ENCODE data around the gene PLEKHA8.

PLEKHA8 gene

DNA sequence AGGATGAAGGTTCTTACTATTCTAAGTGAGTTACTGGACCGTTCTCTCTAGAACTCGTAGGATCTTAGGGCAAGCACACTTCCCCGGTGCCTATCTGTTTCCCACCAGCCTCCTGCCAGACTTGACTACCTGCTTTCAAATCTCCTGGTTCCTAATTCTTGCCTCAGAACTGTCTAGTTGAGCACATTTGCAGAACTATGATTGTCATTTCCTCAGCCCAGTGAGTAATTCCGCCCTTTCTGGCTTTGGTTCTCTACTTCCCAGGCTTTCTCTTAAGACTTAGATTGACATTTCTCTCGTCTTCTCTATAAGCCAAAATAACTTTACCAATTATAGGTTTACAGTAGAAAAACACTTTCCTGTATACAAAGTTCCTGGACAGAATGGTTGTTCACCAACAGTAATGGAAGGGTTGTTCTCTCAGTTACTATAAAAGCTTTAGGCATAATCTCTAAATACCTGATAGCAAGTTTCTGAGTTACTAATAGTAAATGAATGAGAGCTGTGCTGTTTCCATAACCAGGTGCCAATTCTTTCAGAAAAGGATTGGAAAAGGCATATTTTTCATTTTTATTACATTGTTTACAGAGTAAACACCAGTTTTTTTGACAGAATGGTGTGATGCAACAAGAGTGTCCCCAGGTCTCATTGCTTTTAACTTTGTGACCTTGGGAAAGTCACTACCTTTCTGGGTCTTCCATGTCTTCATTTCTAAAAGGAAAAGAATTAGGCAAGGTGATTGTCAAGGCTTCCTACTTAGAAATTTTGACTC is 41.1 kb downstream of the PLEKHA8 start:
- H3K27me3 ChIP-seq (ENCODE audit: insufficient read depth, low read length), result no peaks in the 10 kb centered on the region
- H3K36me3 ChIP-seq (ENCODE audit: control insufficient read depth in 1 of 2, insufficient read depth in 2 of 2, low read length in 2 of 2), result peaks cover 5 to 15% of the 10 kb centered on the region in 2 experiments
- H2BK5ac ChIP-seq (ENCODE audit: low read depth, low read length, poor library complexity), result no peak overlapping the region
- H3K18ac ChIP-seq (ENCODE audit: low read length), result no peak overlapping the region
- H3K9ac ChIP-seq (ENCODE audit: low read length), result no peak overlapping the region
- H3K14ac ChIP-seq (ENCODE audit: low read length), result no peak overlapping the region
- no peak overlapping the region for H3K4me3 ChIP-seq (ENCODE audit: low read depth, low read length)
- DNase-seq, result peak; percentile 43 to 79
- no peaks in the 10 kb centered on the region for H3K79me1 ChIP-seq (ENCODE audit: low read length)
- H3K9me3 ChIP-seq (ENCODE audit: insufficient read depth, low read depth, low read length), result no peaks in the 10 kb centered on the region
- no peak overlapping the region for H4K12ac ChIP-seq (ENCODE audit: low read depth, low read length)
- no peak overlapping the region for H3K23ac ChIP-seq (ENCODE audit: low read length)
- no peak overlapping the region for H4K91ac ChIP-seq (ENCODE audit: low read depth, low read length)
- no peak overlapping the region for H2BK120ac ChIP-seq (ENCODE audit: insufficient read depth, low read length, poor library complexity)
- H3K4ac ChIP-seq (ENCODE audit: low read depth, low read length), result no peak overlapping the region
- H4K8ac ChIP-seq (ENCODE audit: low read depth, low read length), result no peak overlapping the region
- peaks cover 4 to 5% of the 10 kb centered on the region in 2 experiments for H3K4me1 ChIP-seq (ENCODE audit: control insufficient read depth in 1 of 2, insufficient read depth in 2 of 2, low read length in 2 of 2)
- no CpG with 5 or more reads among the region's 5 CpGs for WGBS (ENCODE audit: extremely low coverage, insufficient coverage, insufficient read length)
- no peak overlapping the region for H2BK12ac ChIP-seq (ENCODE audit: low read length)
- H3K27ac ChIP-seq (ENCODE audit: low read depth, low read length), result no peak overlapping the region
- no peak overlapping the region for H2AFZ ChIP-seq (ENCODE audit: insufficient read depth, low read length, poor library complexity)
- H2AK5ac ChIP-seq (ENCODE audit: low read length), result no peak overlapping the region
- H3K4me2 ChIP-seq (ENCODE audit: low read length), result no peak overlapping the region
- no peaks in the 10 kb centered on the region for H3K79me2 ChIP-seq (ENCODE audit: control insufficient read depth, insufficient read depth, low read length, poor library complexity)

- no peak for DNase-seq
- Histone ChIP-seq H3K4ac (ENCODE audit: low read depth, low read length) (no peak overlapping the region), H3K18ac (ENCODE audit: low read length) (no peak overlapping the region), H2BK5ac (ENCODE audit: low read depth, low read length, poor library complexity) (no peak overlapping the region), H4K8ac (ENCODE audit: low read depth, low read length) (no peak overlapping the region), H2BK120ac (ENCODE audit: insufficient read depth, low read length, poor library complexity) (no peak overlapping the region), H4K12ac (ENCODE audit: low read depth, low read length) (no peak overlapping the region), H3K27ac (ENCODE audit: low read depth, low read length) (no peak overlapping the region), H2AK5ac (ENCODE audit: low read length) (no peak overlapping the region), H3K79me1 (ENCODE audit: low read length) (no peaks in the 10 kb centered on the region), H3K4me3 (ENCODE audit: low read depth, low read length) (no peak overlapping the region), H4K91ac (ENCODE audit: low read depth, low read length) (no peak overlapping the region), H3K4me2 (ENCODE audit: low read length) (no peak overlapping the region), H3K14ac (ENCODE audit: low read length) (no peak overlapping the region), H3K23ac (ENCODE audit: low read length) (no peak overlapping the region), H2AFZ (ENCODE audit: insufficient read depth, low read length, poor library complexity) (no peak overlapping the region), H3K9me3 (ENCODE audit: insufficient read depth, low read depth, low read length) (no peaks in the 10 kb centered on the region), H3K79me2 (ENCODE audit: control insufficient read depth, insufficient read depth, low read length, poor library complexity) (no peaks in the 10 kb centered on the region), H3K36me3 (ENCODE audit: control insufficient read depth in 1 of 2, insufficient read depth in 2 of 2, low read length in 2 of 2) (peaks cover 4 to 11% of the 10 kb centered on the region in 2 experiments), H3K9ac (ENCODE audit: low read length) (no peak overlapping the region), H3K4me1 (ENCODE audit: control insufficient read depth in 1 of 2, insufficient read depth in 2 of 2, low read length in 2 of 2) (peaks cover 4 to 5% of the 10 kb centered on the region in 2 experiments), H3K27me3 (ENCODE audit: insufficient read depth, low read length) (no peaks in the 10 kb centered on the region), H2BK12ac (ENCODE audit: low read length) (no peak overlapping the region)
- WGBS (ENCODE audit: extremely low coverage, insufficient coverage, insufficient read length), result no CpG with 5 or more reads among the region's 1 CpG
Measured at GRCh38 chr7:30070052-30070451, 41.8 kb downstream of the PLEKHA8 start.

DNA sequence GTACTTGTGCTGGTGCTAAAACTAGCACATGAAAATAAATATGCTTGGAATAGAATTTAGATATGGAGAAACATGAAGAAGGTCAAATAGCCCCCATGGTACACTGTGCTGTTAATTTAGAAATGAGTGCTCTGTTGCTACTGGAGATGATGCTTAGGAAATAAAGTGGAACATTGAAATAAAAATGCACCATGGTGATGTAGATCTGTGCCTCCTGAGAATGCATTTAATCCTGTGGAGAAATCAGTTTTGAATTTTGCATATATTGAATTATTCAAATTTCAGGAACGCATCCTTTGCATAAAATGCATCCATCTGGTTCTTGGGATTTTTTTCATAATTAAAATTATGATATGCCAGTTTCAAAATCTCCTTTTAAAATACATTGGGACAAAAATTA is 44.5 kb downstream of the PLEKHA8 start:
- H2BK5ac ChIP-seq (ENCODE audit: low read depth, low read length, poor library complexity), result no peak overlapping the region
- no peaks in the 10 kb centered on the region for H3K9me3 ChIP-seq (ENCODE audit: insufficient read depth, low read depth, low read length)
- H3K27ac ChIP-seq (ENCODE audit: low read depth, low read length), result no peak overlapping the region
- H3K23ac ChIP-seq (ENCODE audit: low read length), result no peak overlapping the region
- no peak for DNase-seq
- H3K14ac ChIP-seq (ENCODE audit: low read length), result no peak overlapping the region
- no peak overlapping the region for H4K12ac ChIP-seq (ENCODE audit: low read depth, low read length)
- H2BK12ac ChIP-seq (ENCODE audit: low read length), result no peak overlapping the region
- H3K4me2 ChIP-seq (ENCODE audit: low read length), result no peak overlapping the region
- H4K8ac ChIP-seq (ENCODE audit: low read depth, low read length), result no peak overlapping the region
- H2AFZ ChIP-seq (ENCODE audit: insufficient read depth, low read length, poor library complexity), result no peak overlapping the region
- no peak overlapping the region for H3K4ac ChIP-seq (ENCODE audit: low read depth, low read length)
- H2BK120ac ChIP-seq (ENCODE audit: insufficient read depth, low read length, poor library complexity), result no peak overlapping the region
- no peak overlapping the region for H3K4me3 ChIP-seq (ENCODE audit: low read depth, low read length)
- no peak overlapping the region for H4K91ac ChIP-seq (ENCODE audit: low read depth, low read length)
- H3K27me3 ChIP-seq (ENCODE audit: insufficient read depth, low read length), result no peaks in the 10 kb centered on the region
- H3K36me3 ChIP-seq (ENCODE audit: control insufficient read depth in 1 of 2, insufficient read depth in 2 of 2, low read length in 2 of 2), result peaks cover 4 to 8% of the 10 kb centered on the region in 2 experiments
- no peak overlapping the region for H3K18ac ChIP-seq (ENCODE audit: low read length)
- no peaks in the 10 kb centered on the region for H3K79me2 ChIP-seq (ENCODE audit: control insufficient read depth, insufficient read depth, low read length, poor library complexity)
- no peak overlapping the region for H2AK5ac ChIP-seq (ENCODE audit: low read length)
- WGBS (ENCODE audit: extremely low coverage, insufficient coverage, insufficient read length), result no CpG with 5 or more reads among the region's 1 CpG
- H3K79me1 ChIP-seq (ENCODE audit: low read length), result no peaks in the 10 kb centered on the region
- no peak overlapping the region for H3K9ac ChIP-seq (ENCODE audit: low read length)
- peaks cover 4 to 5% of the 10 kb centered on the region in 2 experiments for H3K4me1 ChIP-seq (ENCODE audit: control insufficient read depth in 1 of 2, insufficient read depth in 2 of 2, low read length in 2 of 2)

- no peak overlapping the region for H2AFZ ChIP-seq (ENCODE audit: insufficient read depth, low read length, poor library complexity)
Measured at GRCh38 chr7:30074422-30075030, 46.3 kb downstream of the PLEKHA8 start.

More at GRCh38 chr7:30074422-30075030, 46.3 kb downstream of the PLEKHA8 start:
- Histone ChIP-seq H3K14ac (ENCODE audit: low read length) (no peak overlapping the region), H3K27me3 (ENCODE audit: insufficient read depth, low read length) (no peaks in the 10 kb centered on the region), H4K8ac (ENCODE audit: low read depth, low read length) (no peak overlapping the region), H3K27ac (ENCODE audit: low read depth, low read length) (no peak overlapping the region), H3K9me3 (ENCODE audit: insufficient read depth, low read depth, low read length) (no peaks in the 10 kb centered on the region), H3K79me2 (ENCODE audit: control insufficient read depth, insufficient read depth, low read length, poor library complexity) (no peaks in the 10 kb centered on the region), H3K36me3 (ENCODE audit: control insufficient read depth in 1 of 2, insufficient read depth in 2 of 2, low read length in 2 of 2) (peaks cover 7 to 16% of the 10 kb centered on the region in 2 experiments), H2BK120ac (ENCODE audit: insufficient read depth, low read length, poor library complexity) (no peak overlapping the region), H4K12ac (ENCODE audit: low read depth, low read length) (no peak overlapping the region), H3K4me1 (ENCODE audit: control insufficient read depth in 1 of 2, insufficient read depth in 2 of 2, low read length in 2 of 2) (no peaks in the 10 kb centered on the region), H3K79me1 (ENCODE audit: low read length) (no peaks in the 10 kb centered on the region), H3K4me2 (ENCODE audit: low read length) (no peak overlapping the region), H4K91ac (ENCODE audit: low read depth, low read length) (no peak overlapping the region), H3K4ac (ENCODE audit: low read depth, low read length) (no peak overlapping the region), H2BK12ac (ENCODE audit: low read length) (no peak overlapping the region), H3K23ac (ENCODE audit: low read length) (no peak overlapping the region), H3K9ac (ENCODE audit: low read length) (no peak overlapping the region), H2AK5ac (ENCODE audit: low read length) (no peak overlapping the region), H3K18ac (ENCODE audit: low read length) (no peak overlapping the region), H2BK5ac (ENCODE audit: low read depth, low read length, poor library complexity) (no peak overlapping the region), H3K4me3 (ENCODE audit: low read depth, low read length) (no peak overlapping the region)
- peak; percentile 43 to 80 for DNase-seq
- no CpG with 5 or more reads among the region's 1 CpG for WGBS (ENCODE audit: extremely low coverage, insufficient coverage, insufficient read length)
